OCI-LY7 (cell line): ENCODE measurements around the gene CHMP1B.
"Not testable (repeated sequence)": the region's sequence is repeated elsewhere in the genome, so short reads cannot be mapped to it uniquely, and the experiment has no call there.

Source experiments
- CTCF ChIP-seq: fragments of 200-600 bp; sonication (generic); conservative IDR thresholded peaks from 2 replicates; pipeline ENCODE4 v1.5.1; 2014; ENCODE audit warnings: mild to moderate bottlenecking, antibody characterized with exemption, low read length, moderate library complexity, mixed read lengths
- EZH2phosphoT487 ChIP-seq: fragments of 200-600 bp; sonication (generic); IDR thresholded peaks from 2 replicates; pipeline ENCODE4 v1.6.1; 2018; ENCODE audit warnings: low read depth, borderline replicate concordance, mild to moderate bottlenecking, mixed run types, antibody characterized with exemption, low read length, moderate library complexity, mixed read lengths

- TF ChIP-seq CTCF, EZH2phosphoT487: not testable (repeated sequence)
Measured at GRCh38 chr18:11892438-11892837, 41.2 kb downstream of the CHMP1B start.
